ENCODE results near the gene STX17. TPM values are rescaled to one million over a fixed set of nuclear protein-coding genes. Genes with fewer than 3 reads are reported as not detected.

STX17 gene
- total RNA-seq, 1 experiment from 2014 or later = 24.6 TPM

GRCh38 chr9:99863955-99864354 is 42.5 kb upstream of the STX17 start (continued):
- no peak for TF ChIP-seq ZFX (IDR thresholded peaks at IDR 0.05)
- TF ChIP-seq SIN3A (IDR thresholded peaks at IDR 0.05; ENCODE audit: low read depth) = no peak

- H3K27me3 ChIP-seq (ENCODE audit: insufficient read depth, low read length) = no peaks in the 10 kb centered on the region
- H3K9me2 ChIP-seq (ENCODE audit: insufficient read depth) = no peaks in the 10 kb centered on the region
- H3K4me1 ChIP-seq (ENCODE audit: control insufficient read depth in 1 of 2, insufficient read depth in 2 of 2, low read length in 2 of 2) = no peaks in the 10 kb centered on the region; a peak in 1 of 4 replicates
- no peaks in the 10 kb centered on the region for H4K20me1 ChIP-seq (ENCODE audit: insufficient read depth)
- no TSS peak for BruUV-seq (replicated peaks)
- no peak overlapping the region for H2AFZ ChIP-seq (ENCODE audit: low read depth, low read length, poor library complexity, severe bottlenecking)
- H3K79me2 ChIP-seq (ENCODE audit: insufficient read depth, low read length) = no peaks in the 10 kb centered on the region
- no peak overlapping the region for H3K27ac ChIP-seq (ENCODE audit: low read depth, low read length)
- intact Hi-C loops (cut with micrococcal nuclease) = no loop called here
- DNase-seq (ENCODE audit: low read depth, low spot score) = no peak
- CTCF ChIA-PET = no interaction called here
- RAD21 ChIA-PET (ENCODE audit: low non-redundant PET in 1 of 2, low total read pairs in 2 of 2, uncharacterized antibody in 2 of 2, unreplicated experiment in 2 of 2) = no interaction called here
- no peak overlapping the region for H3K4me3 ChIP-seq (replicated peaks in 1 of 2; ENCODE audit: low read depth in 1 of 2, low read length in 2 of 2)
- no peaks in the 10 kb centered on the region for H3K36me3 ChIP-seq (ENCODE audit: control insufficient read depth in 1 of 2, insufficient read depth in 2 of 2, low read length in 2 of 2)
- TF ChIP-seq REST (IDR thresholded peaks at IDR 0.05; ENCODE audit: low read depth) (no peak), ZBTB33 (IDR thresholded peaks at IDR 0.05; ENCODE audit: extremely low read depth, insufficient replicate concordance, low read length) (no peak), YY1 (IDR thresholded peaks at IDR 0.05; ENCODE audit: extremely low read depth, insufficient replicate concordance, low read depth, low read length) (no peak)
- H3K4me2 ChIP-seq (ENCODE audit: low read length) = no peak overlapping the region
- no peak overlapping the region for H3K9ac ChIP-seq (ENCODE audit: low read length)
- H3K9me3 ChIP-seq (ENCODE audit: control insufficient read depth in 1 of 2, insufficient read depth in 1 of 2, low read depth in 1 of 2, low read length in 2 of 2) = no peaks in the 10 kb centered on the region
- no peak for ATAC-seq
- POLR2A ChIA-PET = no interaction called here
Observed at GRCh38 chr9:99866398-99866797, 40.1 kb upstream of the STX17 start.
